Measurements from ENCODE around the gene XRCC3.
"Not testable (repeated sequence)": the region's sequence is repeated elsewhere in the genome, so short reads cannot be mapped to it uniquely, and the experiment has no call there.

XRCC3 gene

DNA sequence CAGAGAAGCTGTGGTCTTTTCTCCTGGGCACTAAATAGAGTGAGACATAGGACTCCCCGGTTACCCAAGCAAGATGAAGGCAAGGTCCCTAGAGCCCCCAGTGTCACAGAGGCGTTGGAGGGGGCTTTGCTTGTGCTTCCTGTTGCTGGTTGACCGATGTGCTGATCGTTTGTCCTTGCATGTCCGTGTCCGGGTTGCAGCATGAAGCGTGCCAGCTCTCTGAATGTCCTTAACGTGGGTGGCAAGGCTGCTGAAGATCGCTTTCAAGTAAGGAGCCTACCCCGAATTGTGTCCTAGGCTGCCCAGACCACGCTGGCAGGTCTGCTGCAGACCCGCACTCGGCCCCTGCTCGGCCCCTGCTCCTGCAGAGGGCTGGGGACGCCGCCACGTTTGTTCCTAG is 23.1 kb downstream of the XRCC3 start:
- no peak for FAIRE-seq

DNA sequence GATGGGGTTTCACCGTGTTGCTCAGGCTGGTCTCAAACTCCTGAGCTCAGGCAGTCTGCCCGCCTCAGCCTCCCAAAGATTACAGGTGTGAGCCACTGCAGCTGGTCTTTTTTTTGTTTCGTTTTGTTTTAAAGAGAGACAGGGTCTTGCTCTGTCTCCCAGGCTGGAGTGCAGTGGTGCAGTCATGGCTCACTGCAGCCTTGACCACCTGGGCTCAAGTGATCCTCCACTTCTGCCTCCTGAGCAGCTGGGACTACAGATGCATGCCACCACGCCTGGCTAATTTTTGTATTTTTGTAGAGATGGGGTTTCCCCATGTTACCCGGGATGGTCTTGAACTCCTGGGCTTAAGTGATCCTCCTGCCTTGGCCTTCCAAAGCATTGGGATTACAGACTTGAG is 23.6 kb downstream of the XRCC3 start:
- FAIRE-seq: not testable (repeated sequence)

DNA sequence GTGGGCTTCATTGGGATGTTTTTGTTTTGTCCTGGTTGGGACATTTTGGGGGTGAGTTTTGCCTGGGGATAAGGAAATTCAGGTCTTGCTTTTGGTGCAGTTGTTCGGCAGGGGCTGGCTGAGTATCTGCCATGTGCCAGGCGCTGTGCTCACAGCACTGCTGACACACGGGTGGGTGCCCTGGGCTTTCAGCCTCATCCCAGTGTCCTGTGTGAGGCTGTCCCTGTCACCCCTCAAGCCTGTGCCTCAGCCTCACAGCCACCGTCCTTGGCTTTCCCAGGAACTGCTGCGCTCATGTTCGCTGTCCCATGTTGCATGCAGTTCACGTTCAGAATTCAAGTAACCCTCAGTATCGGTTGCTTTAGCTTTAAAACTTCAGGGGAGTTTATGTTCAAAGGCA is 24.9 kb downstream of the XRCC3 start:
- no peak for FAIRE-seq

DNA sequence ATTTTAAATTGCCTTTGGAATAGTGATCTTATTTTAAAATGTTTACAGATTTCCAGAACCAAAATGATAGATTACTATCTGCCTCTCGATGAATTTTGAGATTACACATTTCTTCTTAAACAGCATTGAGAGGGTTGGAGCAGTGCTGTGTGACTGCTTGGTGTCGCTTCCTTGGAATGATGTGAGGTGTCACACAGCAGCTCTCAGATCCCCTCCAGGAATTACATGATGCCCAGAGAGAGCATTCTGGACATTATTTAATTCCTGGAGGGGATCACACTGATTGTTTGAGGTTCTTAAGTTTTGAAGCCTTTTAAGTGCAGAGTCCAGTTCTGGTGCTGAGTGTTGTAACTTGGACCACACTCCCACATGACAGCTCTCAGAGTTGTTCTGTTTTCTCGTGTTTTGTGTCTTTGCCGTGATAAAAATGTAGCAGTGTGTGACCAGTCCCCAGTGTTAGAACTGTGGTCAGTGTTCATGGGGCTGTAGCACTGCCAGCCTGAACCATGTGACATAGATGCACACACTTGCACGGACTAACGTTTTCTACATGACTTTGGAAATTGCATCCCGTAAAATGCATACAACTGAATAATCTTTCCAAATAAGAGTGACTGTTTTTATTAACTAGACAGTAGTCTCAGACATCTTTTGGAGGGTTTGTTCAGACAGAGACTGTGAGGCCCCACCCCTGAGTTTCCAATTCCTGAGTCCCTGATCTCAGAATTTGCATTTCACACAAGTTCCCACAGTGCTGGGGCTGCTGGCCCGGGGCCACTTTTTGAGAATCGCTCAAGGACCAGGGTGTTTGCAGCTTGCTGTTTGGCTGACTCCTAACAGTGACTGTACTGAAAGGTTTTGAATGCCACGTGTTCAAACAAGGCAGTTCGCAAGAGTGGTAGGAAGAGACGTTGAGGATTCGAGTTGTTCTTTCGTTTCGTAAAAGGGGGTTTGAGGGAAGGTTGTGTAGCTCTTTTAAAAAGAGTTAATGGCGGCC is 26.0 kb downstream of the XRCC3 start:
- FAIRE-seq: no peak

DNA sequence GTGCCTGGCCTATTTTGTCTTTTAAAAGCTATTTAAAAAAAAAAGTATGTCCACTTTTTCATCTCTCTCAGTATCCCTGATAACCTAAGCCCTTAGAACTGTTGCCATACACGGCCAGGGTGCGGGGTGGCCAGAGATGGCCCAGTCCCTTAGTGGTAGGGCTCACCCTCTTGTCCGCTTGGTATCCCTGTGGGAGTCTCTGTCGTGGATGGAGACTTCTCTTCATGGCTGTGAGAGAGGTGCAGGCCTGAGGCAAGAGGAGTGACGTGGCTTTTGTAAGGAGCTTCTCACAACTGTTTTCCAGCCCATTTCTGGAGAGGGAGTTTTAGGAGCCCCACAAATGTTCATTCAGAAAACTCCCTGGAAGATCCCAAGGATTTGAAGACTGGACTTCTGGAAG is 26.8 kb downstream of the XRCC3 start:
- no peak for FAIRE-seq

DNA sequence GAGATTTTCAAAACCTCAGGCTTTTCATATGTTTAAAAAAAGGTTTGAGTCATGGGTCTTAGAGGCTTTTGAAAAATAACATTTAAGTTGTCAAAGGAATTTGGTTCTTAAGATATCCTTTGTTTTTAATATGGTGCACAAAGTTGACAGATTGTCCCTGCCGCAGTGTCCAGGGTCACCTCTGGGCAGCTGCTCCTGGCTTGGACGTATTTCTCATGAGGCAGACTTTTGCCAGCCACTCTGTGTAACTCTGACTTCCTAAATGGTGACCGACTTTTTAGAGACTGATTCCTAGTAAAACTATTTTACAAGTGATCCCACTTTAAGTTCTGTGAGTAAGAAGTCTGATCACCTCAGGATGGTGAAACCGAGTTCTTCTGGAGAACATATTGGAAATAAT is 27.5 kb downstream of the XRCC3 start:
- no peak for FAIRE-seq

DNA sequence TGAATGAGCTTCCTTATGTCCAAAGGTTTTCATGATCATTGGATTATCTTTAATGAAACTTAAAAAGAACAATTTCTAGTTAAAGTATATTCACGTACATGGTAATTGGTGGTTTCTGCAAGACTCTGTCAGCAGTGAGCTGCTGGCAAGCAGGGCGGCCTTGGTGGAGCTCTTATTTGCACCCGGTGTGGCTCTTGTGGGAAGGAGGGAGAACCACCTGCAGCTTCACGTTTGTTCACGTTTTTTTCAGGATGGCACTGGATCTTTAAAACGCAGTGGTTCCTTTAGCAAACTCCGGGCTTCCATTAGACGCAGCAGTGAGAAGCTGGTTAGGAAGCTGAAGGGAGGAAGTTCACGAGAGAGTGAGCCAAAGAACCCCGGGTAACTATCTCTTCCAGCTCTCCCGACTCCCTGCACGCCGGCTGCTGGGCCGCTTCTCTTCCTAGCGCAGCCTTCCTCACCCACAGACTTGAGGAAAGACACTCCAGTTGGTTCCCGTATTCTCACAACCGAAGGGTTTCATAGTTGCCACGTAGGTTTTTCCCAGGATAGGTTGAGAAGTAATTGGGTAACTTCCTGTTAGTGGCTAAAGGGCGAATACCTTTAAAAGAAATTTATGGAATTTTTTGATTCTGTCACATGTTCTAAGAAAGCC is 28.3 kb downstream of the XRCC3 start:
- no peak for FAIRE-seq

- no peak for FAIRE-seq
Observed at GRCh38 chr14:103685276-103686211, 29.7 kb downstream of the XRCC3 start.

DNA sequence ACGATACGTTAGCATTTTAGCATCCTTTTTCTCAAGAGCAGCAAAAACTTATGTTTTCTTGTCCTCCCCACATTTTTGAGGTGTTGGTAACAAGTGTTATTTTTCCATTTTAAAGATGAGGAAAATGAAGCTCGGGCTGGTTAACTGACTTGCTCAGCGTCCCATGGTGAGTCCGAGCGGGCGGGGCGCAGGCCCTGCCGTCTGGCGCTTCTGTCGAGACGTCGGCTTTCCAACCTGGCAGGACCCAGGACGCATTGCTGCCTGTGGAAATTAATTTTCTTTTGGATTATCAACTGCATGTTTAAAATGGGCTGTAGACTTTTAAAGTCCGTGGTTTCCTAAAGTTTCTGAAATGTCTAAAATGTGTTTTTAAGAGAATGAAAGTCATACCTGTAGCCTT is 30.4 kb downstream of the XRCC3 start:
- FAIRE-seq: no peak

DNA sequence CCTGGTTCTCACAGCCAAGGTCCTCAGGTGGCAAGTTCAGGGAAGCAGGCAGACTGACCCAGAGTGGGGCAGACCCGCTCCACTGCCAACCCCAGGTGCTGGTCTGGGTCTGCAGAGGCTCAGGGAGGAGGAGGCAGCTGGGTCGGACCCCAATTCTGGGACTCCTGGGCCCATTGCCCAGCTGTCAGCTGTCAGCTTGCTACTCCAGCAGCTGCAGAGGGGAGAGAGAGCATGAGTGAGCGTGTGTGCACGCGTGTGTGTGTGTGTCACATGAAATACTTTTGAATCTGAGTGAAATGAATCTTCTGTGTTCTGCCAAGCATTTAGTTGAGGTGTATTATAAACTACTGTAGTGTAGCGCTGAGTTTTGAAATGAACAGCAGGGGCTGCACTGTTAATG is 30.8 kb downstream of the XRCC3 start:
- no peak for FAIRE-seq

- no peak for FAIRE-seq
Observed at GRCh38 chr14:103683139-103683538, 32.1 kb downstream of the XRCC3 start.

- no peak for FAIRE-seq
Observed at GRCh38 chr14:103680491-103681231, 34.6 kb downstream of the XRCC3 start.

- no peak for FAIRE-seq
Observed at GRCh38 chr14:103679351-103679750, 35.9 kb downstream of the XRCC3 start.

DNA sequence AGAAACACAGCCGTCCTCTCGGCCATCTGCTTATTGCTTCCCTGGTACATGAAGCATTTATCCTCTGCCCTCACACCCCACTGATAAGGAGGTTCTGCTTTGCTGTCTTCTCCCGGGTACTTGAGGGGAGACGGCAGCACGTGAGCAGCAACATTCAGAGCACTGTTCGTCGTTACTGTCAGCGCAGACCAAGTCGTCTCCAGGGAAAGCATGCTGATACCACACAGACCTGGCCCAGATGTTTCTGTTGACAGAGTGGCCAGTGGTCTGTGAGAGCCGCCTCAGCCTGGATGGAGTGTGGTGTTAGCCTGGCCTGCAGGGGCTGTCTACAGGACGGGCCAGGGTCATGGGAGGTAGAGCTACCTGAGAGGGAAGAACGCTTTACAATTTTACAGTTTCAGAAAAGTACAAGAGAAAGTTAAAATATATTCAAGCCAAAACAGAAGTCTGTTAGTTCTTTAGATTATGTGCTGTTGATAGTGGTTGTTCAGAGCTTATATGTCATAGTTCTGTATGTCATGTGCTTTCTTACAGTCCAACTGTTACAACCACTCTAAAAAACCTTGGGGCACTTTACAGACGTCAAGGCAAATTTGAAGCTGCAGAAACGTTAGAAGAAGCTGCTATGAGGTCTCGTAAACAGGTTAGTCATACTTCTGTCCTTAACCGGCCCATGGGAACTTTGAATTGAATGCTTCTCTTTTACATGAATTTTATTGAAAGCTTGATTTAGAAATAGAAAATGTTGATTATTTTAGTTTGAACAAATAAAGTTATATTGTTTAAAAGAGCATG is 38.2 kb downstream of the XRCC3 start:
- FAIRE-seq: no peak

DNA sequence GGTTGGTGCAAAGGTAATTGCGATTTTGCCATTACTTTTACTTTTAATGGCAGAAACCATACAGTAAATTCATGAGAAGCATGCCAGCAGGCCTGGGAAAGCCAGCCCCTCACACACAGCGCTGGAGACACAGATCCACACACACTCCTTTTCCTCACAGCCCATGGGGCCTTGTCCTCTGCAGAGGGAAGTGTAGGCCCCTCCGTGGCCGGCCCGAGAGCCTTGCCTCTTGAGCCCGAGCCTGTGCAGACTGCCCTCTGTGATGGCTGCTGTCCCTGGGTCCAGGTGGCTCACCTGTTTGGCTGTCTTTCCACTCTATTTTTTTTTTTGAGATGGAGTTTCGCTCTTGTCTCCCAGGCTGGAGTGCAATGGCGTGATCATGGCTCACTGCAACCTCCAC is 39.3 kb downstream of the XRCC3 start:
- FAIRE-seq: no peak

- no peak for FAIRE-seq
Observed at GRCh38 chr14:103671911-103672310, 43.3 kb downstream of the XRCC3 start.

DNA sequence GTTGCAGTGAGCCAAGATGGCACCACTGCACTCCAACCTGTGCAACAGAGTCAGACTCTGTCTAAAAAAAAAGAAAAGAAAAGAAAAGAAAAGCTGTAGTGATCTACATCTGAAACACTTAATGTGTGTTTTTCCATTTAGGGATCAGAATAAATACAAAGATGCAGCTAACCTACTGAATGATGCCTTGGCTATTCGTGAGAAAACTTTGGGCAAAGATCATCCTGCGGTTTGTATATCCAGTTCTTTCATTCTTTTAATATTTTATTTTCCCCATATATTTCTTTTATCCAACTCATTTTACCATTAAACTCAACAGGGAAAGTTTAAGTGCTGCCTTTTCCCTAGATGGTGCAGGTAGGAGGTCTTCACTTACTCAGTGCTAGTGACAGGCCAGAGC is 45.9 kb downstream of the XRCC3 start:
- FAIRE-seq: no peak

DNA sequence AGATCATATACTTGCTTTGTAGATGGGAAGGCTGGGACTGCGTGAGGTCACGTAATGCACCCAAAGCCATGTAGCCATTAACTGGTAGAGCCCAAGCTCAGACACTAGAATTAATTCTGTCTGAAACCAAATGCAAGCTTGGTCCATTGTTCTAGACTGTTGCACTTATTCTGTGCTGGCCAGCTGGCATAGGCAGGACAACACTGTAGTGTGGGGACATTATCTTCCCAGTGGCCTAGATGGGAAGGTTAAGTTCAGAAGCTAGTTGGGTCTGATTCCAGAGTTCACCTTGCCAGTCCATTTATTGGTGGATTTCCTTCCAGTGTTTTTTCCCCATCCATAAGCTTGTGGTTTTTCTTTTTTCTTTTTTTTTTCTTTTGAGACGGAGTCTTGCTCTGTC is 47.1 kb downstream of the XRCC3 start:
- FAIRE-seq: no peak

DNA sequence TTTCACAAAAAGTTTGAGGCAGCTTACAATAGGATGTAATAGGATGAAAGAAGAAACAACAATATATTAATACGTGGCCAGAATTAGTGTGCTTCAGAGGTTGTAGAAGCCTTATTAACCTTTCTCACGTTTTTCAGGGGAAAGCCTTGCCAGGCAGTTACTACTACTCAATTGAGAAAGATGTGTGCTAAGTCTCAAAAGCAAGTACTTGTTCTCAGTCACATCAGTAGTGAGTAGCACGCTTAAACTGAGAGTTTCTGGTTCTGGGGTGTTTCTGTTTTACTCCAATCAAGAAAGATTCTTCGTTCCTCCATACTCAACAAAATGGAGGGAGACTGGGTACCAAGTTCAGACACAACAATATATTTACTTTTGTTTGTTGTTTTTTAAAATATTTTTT is 47.6 kb downstream of the XRCC3 start:
- FAIRE-seq: no peak

- no peak for FAIRE-seq
Observed at GRCh38 chr14:103663506-103663905, 51.7 kb downstream of the XRCC3 start.

DNA sequence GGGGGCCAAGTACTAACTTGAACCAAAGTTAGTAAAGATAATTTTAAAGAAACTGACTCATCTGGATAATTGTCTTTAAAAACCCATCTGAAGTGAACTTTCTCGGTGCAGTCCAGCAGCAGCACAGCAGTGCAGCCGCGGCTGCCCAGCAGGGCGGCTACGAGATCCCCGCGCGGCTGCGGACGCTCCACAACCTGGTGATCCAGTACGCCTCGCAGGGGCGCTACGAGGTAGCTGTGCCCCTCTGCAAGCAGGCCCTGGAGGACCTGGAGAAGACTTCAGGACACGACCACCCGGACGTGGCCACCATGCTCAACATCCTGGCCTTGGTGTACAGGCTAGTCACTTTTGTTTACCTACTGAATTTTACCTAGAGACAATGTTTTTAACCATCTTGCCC is 52.7 kb downstream of the XRCC3 start:
- no peak for FAIRE-seq

DNA sequence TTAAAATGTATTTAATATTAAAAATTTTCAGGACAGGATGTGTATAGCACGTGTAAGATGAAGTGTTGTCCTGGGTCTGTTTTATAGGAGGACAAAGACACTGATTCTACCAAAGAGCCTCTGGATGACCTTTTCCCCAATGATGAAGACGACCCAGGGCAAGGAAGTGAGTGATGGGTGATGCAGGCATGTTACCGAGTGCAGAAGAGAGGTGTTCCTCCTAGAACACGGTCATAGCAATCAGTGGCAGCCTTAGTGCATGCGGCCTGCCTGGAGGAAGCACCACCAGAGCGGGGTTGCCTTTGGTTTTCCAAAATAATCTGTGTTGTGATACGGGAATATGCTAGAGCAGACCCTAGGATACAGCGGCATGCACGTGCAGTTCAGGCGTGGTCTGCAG is 53.2 kb downstream of the XRCC3 start:
- no peak for FAIRE-seq

Data from G401.6 (cell line).